AML-193 (cell line): ENCODE data around the gene GAGE12G.
"Not testable (repeated sequence)": the region's sequence is repeated elsewhere in the genome, so short reads cannot be mapped to it uniquely, and the experiment has no call there.

Source experiments
- DNase-seq, 2 experiments: peaks; one replicate each; lab custom pipeline; 2025; lab: John Stamatoyannopoulos, UW

Gene GAGE12G, protein sequence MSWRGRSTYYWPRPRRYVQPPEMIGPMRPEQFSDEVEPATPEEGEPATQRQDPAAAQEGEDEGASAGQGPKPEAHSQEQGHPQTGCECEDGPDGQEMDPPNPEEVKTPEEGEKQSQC

DNA sequence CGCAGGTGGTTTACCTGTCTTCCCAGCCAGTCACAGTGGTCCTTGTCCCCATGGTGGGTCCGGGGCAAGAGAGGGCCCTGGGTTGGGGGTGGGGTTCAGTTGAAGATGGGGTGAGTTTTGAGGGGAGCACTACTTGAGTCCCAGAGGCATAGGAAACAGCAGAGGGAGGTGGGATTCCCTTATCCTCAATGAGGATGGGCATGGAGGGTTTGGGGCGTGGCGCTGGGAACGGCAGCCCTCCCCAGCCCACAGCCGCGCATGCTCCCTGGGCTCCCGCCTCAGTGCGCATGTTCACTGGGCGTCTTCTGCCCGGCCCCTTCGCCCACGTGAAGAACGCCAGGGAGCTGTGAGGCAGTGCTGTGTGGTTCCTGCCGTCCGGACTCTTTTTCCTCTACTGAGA lies at the start of gene GAGE12G:
Gene GAGE12G (plus strand): TSS at position 301 of the 400 bp plus-strand sequence. CDS start 1,155 bp downstream, outside the sequence.
- DNase-seq, result not testable (repeated sequence)

DNA sequence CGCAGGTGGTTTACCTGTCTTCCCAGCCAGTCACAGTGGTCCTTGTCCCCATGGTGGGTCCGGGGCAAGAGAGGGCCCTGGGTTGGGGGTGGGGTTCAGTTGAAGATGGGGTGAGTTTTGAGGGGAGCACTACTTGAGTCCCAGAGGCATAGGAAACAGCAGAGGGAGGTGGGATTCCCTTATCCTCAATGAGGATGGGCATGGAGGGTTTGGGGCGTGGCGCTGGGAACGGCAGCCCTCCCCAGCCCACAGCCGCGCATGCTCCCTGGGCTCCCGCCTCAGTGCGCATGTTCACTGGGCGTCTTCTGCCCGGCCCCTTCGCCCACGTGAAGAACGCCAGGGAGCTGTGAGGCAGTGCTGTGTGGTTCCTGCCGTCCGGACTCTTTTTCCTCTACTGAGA lies 38.3 kb upstream of the GAGE12G start, which contains the start of gene GAGE12C:
Gene GAGE12C (plus strand): TSS at position 301 of the 400 bp plus-strand sequence. CDS start 1,155 bp downstream, outside the sequence.
- not testable (repeated sequence) for DNase-seq

DNA sequence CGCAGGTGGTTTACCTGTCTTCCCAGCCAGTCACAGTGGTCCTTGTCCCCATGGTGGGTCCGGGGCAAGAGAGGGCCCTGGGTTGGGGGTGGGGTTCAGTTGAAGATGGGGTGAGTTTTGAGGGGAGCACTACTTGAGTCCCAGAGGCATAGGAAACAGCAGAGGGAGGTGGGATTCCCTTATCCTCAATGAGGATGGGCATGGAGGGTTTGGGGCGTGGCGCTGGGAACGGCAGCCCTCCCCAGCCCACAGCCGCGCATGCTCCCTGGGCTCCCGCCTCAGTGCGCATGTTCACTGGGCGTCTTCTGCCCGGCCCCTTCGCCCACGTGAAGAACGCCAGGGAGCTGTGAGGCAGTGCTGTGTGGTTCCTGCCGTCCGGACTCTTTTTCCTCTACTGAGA lies 28.8 kb upstream of the GAGE12G start, which contains the start of gene GAGE12D:
Gene GAGE12D (plus strand): TSS at position 301 of the 400 bp plus-strand sequence. CDS start 1,155 bp downstream, outside the sequence.
- DNase-seq, result not testable (repeated sequence)

DNA sequence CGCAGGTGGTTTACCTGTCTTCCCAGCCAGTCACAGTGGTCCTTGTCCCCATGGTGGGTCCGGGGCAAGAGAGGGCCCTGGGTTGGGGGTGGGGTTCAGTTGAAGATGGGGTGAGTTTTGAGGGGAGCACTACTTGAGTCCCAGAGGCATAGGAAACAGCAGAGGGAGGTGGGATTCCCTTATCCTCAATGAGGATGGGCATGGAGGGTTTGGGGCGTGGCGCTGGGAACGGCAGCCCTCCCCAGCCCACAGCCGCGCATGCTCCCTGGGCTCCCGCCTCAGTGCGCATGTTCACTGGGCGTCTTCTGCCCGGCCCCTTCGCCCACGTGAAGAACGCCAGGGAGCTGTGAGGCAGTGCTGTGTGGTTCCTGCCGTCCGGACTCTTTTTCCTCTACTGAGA lies 19.2 kb upstream of the GAGE12G start, which contains the start of gene GAGE12E:
Gene GAGE12E (plus strand): TSS at position 301 of the 400 bp plus-strand sequence. CDS start 1,155 bp downstream, outside the sequence.
- not testable (repeated sequence) for DNase-seq

DNA sequence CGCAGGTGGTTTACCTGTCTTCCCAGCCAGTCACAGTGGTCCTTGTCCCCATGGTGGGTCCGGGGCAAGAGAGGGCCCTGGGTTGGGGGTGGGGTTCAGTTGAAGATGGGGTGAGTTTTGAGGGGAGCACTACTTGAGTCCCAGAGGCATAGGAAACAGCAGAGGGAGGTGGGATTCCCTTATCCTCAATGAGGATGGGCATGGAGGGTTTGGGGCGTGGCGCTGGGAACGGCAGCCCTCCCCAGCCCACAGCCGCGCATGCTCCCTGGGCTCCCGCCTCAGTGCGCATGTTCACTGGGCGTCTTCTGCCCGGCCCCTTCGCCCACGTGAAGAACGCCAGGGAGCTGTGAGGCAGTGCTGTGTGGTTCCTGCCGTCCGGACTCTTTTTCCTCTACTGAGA lies 9.7 kb upstream of the GAGE12G start, which contains the start of gene GAGE12F:
Gene GAGE12F (plus strand): TSS at position 301 of the 400 bp plus-strand sequence. CDS start 1,155 bp downstream, outside the sequence.
- not testable (repeated sequence) for DNase-seq

DNA sequence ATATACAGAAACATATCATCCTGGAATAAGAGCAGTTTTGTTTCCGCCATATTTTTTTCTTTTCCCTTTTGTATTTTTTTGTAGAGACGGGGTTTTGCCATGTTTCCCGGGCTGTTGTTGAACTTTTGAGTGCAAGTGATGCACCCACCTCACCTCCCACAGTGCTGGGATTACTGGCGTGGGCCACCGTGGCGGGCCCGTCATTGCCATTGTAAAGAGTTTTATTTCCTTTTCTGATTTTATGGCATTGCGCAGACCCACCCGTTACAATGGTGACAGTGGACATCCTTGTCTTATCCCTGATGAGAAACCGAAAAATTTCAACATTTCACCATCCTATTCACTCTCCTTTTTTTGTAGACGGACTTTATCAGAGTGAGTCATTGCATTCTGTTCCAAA lies 1.5 kb upstream of the GAGE12G start:
- DNase-seq, result not testable (repeated sequence)

DNA sequence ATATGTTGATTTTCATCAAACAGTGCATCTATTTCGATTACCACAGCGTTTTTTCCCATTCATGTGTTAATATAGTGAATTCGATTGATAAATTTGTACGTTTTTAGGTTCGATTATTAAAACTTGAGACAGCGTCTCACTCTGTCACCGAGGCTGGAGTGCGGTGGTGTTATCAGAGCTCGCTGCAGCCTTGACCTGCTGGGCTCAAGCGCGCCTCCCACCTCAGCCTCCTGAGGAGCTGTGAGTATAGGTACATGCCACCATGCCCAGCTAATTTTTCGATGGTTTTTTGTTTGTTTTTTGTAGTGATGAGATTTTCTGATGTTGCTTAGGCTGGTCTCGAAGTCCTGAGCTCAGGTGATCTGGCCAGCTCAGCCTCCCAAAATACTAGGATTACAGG lies 1.0 kb upstream of the GAGE12G start:
- not testable (repeated sequence) for DNase-seq

DNA sequence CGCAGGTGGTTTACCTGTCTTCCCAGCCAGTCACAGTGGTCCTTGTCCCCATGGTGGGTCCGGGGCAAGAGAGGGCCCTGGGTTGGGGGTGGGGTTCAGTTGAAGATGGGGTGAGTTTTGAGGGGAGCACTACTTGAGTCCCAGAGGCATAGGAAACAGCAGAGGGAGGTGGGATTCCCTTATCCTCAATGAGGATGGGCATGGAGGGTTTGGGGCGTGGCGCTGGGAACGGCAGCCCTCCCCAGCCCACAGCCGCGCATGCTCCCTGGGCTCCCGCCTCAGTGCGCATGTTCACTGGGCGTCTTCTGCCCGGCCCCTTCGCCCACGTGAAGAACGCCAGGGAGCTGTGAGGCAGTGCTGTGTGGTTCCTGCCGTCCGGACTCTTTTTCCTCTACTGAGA lies 9.4 kb downstream of the GAGE12G start, which contains the start of gene GAGE12H:
Gene GAGE12H (plus strand): TSS at position 301 of the 400 bp plus-strand sequence. CDS start 1,155 bp downstream, outside the sequence.
- not testable (repeated sequence) for DNase-seq

DNA sequence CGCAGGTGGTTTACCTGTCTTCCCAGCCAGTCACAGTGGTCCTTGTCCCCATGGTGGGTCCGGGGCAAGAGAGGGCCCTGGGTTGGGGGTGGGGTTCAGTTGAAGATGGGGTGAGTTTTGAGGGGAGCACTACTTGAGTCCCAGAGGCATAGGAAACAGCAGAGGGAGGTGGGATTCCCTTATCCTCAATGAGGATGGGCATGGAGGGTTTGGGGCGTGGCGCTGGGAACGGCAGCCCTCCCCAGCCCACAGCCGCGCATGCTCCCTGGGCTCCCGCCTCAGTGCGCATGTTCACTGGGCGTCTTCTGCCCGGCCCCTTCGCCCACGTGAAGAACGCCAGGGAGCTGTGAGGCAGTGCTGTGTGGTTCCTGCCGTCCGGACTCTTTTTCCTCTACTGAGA lies 19.0 kb downstream of the GAGE12G start, which contains the start of gene GAGE2A:
Gene GAGE2A (plus strand): TSS at position 301 of the 400 bp plus-strand sequence. CDS start 1,155 bp downstream, outside the sequence.
- DNase-seq, result not testable (repeated sequence)

DNA sequence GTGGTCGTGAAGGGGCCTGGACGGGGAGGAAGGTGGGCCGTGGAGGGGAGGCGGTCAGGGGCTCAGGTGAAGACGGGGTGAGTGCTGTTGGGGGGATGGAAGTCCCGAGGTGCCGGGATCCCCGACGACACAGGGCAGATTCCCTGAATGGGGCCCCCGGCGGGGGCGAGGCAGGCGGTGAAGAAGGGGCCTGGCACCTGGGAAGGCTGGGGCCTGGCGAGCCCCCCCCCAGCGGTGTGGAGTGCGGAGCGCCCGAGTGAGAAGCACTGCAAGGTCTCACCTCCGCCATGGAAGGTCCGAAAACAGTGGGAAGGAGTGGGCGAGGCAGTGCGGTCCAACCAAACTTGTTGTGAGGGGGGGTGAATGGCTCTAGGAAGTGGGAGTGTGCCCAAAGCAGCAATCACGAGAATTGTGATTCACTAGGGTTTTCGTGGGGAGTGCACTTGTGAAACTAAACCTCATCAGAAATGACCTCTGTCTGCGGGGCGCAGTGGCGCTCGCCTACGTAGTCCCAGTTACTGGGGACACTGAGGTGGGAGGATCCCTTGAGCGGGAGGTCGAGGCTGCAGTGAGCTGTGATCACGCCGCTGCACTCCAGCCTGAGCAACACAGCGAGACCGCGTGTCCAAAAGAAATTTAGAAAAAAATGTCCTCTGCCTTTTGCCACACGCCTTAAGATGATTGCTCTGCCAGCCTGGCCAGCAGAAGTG lies 19.7 kb downstream of the GAGE12G start:
- DNase-seq, result not testable (repeated sequence)

DNA sequence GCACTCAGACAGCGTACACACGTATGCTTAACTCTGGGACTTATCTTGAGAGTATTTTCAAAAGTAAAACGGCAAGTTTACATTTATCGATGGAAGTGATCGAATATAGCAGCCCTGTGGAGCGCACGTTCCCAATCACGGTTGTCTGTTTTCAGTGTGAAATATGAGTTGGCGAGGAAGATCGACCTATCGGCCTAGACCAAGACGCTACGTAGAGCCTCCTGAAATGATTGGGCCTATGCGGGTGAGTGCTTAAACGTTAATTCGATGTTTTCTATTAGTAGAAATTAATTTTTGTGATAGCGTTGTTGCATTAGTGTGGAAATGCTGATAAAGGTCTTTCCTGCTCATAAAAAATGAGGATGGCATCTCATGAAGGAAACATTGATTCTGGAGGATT lies 20.3 kb downstream of the GAGE12G start:
- DNase-seq, result not testable (repeated sequence)

DNA sequence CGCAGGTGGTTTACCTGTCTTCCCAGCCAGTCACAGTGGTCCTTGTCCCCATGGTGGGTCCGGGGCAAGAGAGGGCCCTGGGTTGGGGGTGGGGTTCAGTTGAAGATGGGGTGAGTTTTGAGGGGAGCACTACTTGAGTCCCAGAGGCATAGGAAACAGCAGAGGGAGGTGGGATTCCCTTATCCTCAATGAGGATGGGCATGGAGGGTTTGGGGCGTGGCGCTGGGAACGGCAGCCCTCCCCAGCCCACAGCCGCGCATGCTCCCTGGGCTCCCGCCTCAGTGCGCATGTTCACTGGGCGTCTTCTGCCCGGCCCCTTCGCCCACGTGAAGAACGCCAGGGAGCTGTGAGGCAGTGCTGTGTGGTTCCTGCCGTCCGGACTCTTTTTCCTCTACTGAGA lies 28.5 kb downstream of the GAGE12G start, which contains the start of gene GAGE1:
Gene GAGE1 (plus strand): TSS at position 301 of the 400 bp plus-strand sequence. CDS start 1,155 bp downstream, outside the sequence.
- not testable (repeated sequence) for DNase-seq

DNA sequence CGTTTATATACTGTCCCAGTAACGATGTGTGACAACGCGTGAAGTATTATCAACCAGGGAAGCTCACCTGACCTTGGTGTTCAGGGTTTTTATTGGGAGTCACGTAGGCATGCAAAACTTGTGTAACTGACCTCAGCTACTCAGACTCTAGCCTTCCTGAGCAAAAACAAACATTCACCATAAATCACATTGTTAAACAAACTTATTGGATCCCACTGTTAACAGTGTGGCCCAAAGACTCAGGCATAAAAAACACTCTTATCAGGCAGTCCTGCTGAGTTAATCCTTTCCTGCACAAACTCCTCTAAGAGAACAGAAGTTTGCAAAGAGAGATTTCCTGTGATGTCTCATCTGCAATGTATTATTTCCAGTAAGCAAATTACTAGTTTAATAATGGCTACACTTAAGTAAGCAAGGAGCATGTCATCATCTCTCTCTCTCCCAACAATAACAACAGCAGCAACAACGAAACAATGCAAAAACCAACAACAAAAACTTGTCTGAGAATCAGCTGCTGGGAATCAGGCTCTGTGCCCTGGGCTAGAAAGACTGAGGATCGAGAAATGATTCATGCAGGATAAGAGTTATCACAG lies 40.6 kb downstream of the GAGE12G start:
- no peak for DNase-seq

DNA sequence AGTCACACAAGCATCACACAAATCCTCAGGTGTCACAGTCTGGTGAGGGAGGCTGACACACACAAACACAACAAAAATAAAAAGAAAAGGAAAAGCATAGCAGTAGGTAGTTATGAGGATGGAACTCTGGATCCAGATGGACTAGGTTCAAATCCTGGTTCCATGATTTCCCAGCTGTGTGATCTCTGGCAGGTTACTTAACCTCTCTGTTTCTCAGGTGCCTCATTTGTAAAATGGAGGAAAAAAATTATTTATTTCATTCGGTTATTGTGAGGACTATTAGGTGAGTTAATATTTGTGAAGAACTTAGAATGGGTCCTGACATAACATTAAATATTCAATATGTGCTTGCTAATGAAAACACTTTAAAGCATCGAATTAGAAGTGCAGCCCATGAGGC lies 48.4 kb downstream of the GAGE12G start:
- DNase-seq, result no peak
